HEK293T (cell line): ENCODE measurements around the gene MMP11.

ENCODE experiments used
- CTCF ChIA-PET: fragments of 350-600 bp; formaldehyde crosslinking; extraction: SDS; loops from one replicate; lab custom pipeline; 2021; ENCODE audit warnings: antibody characterized with exemption, inconsistent platforms; lab: Yijun Ruan, JAX
- POLR2A ChIA-PET: fragments of 350-600 bp; formaldehyde crosslinking; extraction: SDS; loops from one replicate; lab custom pipeline; 2020; ENCODE audit warnings: antibody characterized with exemption, inconsistent platforms; lab: Yijun Ruan, JAX
- DNase-seq: peaks from one replicate; pipeline ENCODE4 v3.0.0; 2012; ENCODE audit warnings: mixed read lengths; ENCODE audit errors: extremely low spot score
- ARNT ChIP-seq: fragments of 450-650 bp; IDR thresholded peaks from 2 replicates; pipeline ENCODE4 v1.6.1; 2017; ENCODE audit warnings: mild to moderate bottlenecking
- BHLHE40 ChIP-seq: fragments of 450-650 bp; IDR thresholded peaks from 2 replicates; pipeline ENCODE4 v1.6.1; 2016; ENCODE audit warnings: mild to moderate bottlenecking, moderate library complexity, borderline replicate concordance
- CTBP1 ChIP-seq: fragments of 450-650 bp; IDR thresholded peaks from 2 replicates; pipeline ENCODE4 v1.6.1; 2016; ENCODE audit warnings: borderline replicate concordance
- ELF4 ChIP-seq: fragments of 450-650 bp; IDR thresholded peaks from 2 replicates; pipeline ENCODE4 v1.6.1; 2017; ENCODE audit warnings: antibody characterized with exemption
- FOXA1 ChIP-seq: fragments of 450-650 bp; IDR thresholded peaks from 2 replicates; pipeline ENCODE4 v1.6.1; 2016; ENCODE audit warnings: mild to moderate bottlenecking
- FOXK2 ChIP-seq: fragments of 450-650 bp; IDR thresholded peaks from 2 replicates; pipeline ENCODE4 v1.6.1; 2016; ENCODE audit warnings: mild to moderate bottlenecking
- FOXM1 ChIP-seq: fragments of 450-650 bp; IDR thresholded peaks from 2 replicates; pipeline ENCODE4 v1.6.1; 2017; ENCODE audit warnings: mild to moderate bottlenecking, borderline replicate concordance
- HDGF ChIP-seq: fragments of 450-650 bp; IDR thresholded peaks from 2 replicates; pipeline ENCODE4 v1.6.1; 2017; ENCODE audit warnings: antibody characterized with exemption, borderline replicate concordance
- L3MBTL2 ChIP-seq: fragments of 450-650 bp; conservative IDR thresholded peaks from 2 replicates; pipeline ENCODE4 v1.6.1; 2016; ENCODE audit warnings: mild to moderate bottlenecking
- LEF1 ChIP-seq: fragments of 450-650 bp; IDR thresholded peaks from 2 replicates; pipeline ENCODE4 v1.6.1; 2017; ENCODE audit warnings: mild to moderate bottlenecking, borderline replicate concordance
- NFRKB ChIP-seq: fragments of 450-650 bp; IDR thresholded peaks from 2 replicates; pipeline ENCODE4 v1.6.1; 2016; ENCODE audit warnings: mild to moderate bottlenecking, moderate library complexity
- PKNOX1 ChIP-seq: fragments of 450-650 bp; IDR thresholded peaks from 2 replicates; pipeline ENCODE4 v1.6.1; 2016
- SP1 ChIP-seq: fragments of 450-650 bp; IDR thresholded peaks from 2 replicates; pipeline ENCODE4 v1.6.1; 2017
- SUZ12 ChIP-seq: fragments of 450-650 bp; IDR thresholded peaks from 2 replicates; pipeline ENCODE4 v1.6.1; 2016; ENCODE audit warnings: mild to moderate bottlenecking
- TARDBP ChIP-seq: fragments of 450-650 bp; IDR thresholded peaks from 2 replicates; pipeline ENCODE4 v1.6.1; 2016
- ZNF384 ChIP-seq: fragments of 450-650 bp; IDR thresholded peaks from 2 replicates; pipeline ENCODE4 v1.6.1; 2016

The MMP11 gene

GRCh38 chr22:23756891-23757290, 15.8 kb upstream of the MMP11 start:
- CTCF ChIA-PET: interaction anchor here (0.6 to 1.4 kb wide), 2 partner anchors 9 to 12 kb away, joined by 3 read pairs; no protein-coding TSS in a partner anchor
- POLR2A ChIA-PET: no interaction called here
- TF ChIP-seq ZNF384 (no peak), L3MBTL2 (no peak), ELF4 (no peak)
- no peak for DNase-seq

- POLR2A ChIA-PET: interaction anchor here (0.8 to 1.8 kb wide), 3 partner anchors 8 to 98 kb away, joined by 3 to 7 read pairs (median 5); partner anchors contain the start of genes CHCHD10, SLC2A11 and ZNF70
These were observed 13.1 kb upstream of the MMP11 start for GRCh38 chr22:23759566-23759965.

GRCh38 chr22:23760056-23760455, 12.6 kb upstream of the MMP11 start:
- POLR2A ChIA-PET: interaction anchor here (1.8 kb wide), 1 partner anchor 9 kb away, joined by 7 read pairs; the partner anchor contains the start of gene ZNF70
- TF ChIP-seq SP1 (no peak), CTBP1 (no peak), FOXA1 (no peak), ZNF384 (no peak), PKNOX1 (no peak), LEF1 (no peak), ELF4 (no peak), FOXM1 (no peak), BHLHE40 (no peak), TARDBP (no peak)
- no peak for DNase-seq
- CTCF ChIA-PET: interaction anchor here (1.2 kb wide), 1 partner anchor 8 kb away, joined by 3 read pairs; the partner anchor contains the start of gene CHCHD10

More at GRCh38 chr22:23759566-23759965, 13.1 kb upstream of the MMP11 start:
- CTCF ChIA-PET: interaction anchor here (0.7 to 1.2 kb wide), 2 partner anchors 8 to 115 kb away, joined by 3 to 5 read pairs; partner anchors contain the start of gene CHCHD10
- TF ChIP-seq NFRKB (no peak), FOXM1 (no peak), TARDBP (no peak), SUZ12 (no peak), CTBP1 (no peak), SP1 (no peak), HDGF (no peak), L3MBTL2 (no peak), ZNF384 (no peak), ARNT (no peak), LEF1 (no peak), FOXK2 (no peak)
- DNase-seq: no peak

- TF ChIP-seq HDGF (no peak), L3MBTL2 (no peak), FOXK2 (no peak), SP1 (no peak), CTBP1 (no peak), FOXA1 (no peak), LEF1 (no peak), SUZ12 (no peak), ZNF384 (no peak)
- DNase-seq: no peak
- ChIA-PET POLR2A (interaction anchor here (1.2 to 3.0 kb wide), 3 partner anchors 8 to 95 kb away, joined by 3 to 14 read pairs (median 8); partner anchors contain the start of genes SLC2A11 and ZNF70), CTCF (no interaction called here)
These were observed 9.6 kb upstream of the MMP11 start, which contains the start of gene C22orf15 for GRCh38 chr22:23762842-23763578. Gene C22orf15 (plus strand): TSS chr22:23762990. CDS start chr22:23763307, 317 bp downstream.

- TF ChIP-seq HDGF (no peak), FOXM1 (no peak), NFRKB (no peak), L3MBTL2 (no peak), BHLHE40 (no peak), TARDBP (no peak), SUZ12 (no peak), FOXA1 (no peak), ELF4 (no peak), LEF1 (no peak), FOXK2 (no peak), CTBP1 (no peak), ZNF384 (no peak), ARNT (no peak), PKNOX1 (no peak), SP1 (no peak)
- no peak for DNase-seq
- POLR2A ChIA-PET: interaction anchor here (1.2 to 3.0 kb wide), 3 partner anchors 8 to 94 kb away, joined by 3 to 14 read pairs (median 8); partner anchors contain the start of genes SLC2A11 and ZNF70
- CTCF ChIA-PET: no interaction called here
These were observed 9.1 kb upstream of the MMP11 start for GRCh38 chr22:23763579-23763945.

GRCh38 chr22:23763954-23764353, 8.7 kb upstream of the MMP11 start:
- POLR2A ChIA-PET: interaction anchor here (1.2 to 3.0 kb wide), 2 partner anchors 9 to 13 kb away, joined by 3 to 14 read pairs; partner anchors contain the start of gene ZNF70
- no peak for TF ChIP-seq FOXK2
- no peak for TF ChIP-seq SUZ12
- no peak for TF ChIP-seq ZNF384
- TF ChIP-seq SP1: no peak
- no peak for TF ChIP-seq L3MBTL2
- TF ChIP-seq TARDBP: no peak
- no peak for TF ChIP-seq LEF1
- no peak for TF ChIP-seq PKNOX1
- no peak for TF ChIP-seq CTBP1
- no peak for TF ChIP-seq FOXA1
- TF ChIP-seq ELF4: no peak
- no peak for TF ChIP-seq ARNT
- TF ChIP-seq HDGF: no peak
- TF ChIP-seq FOXM1: no peak
- no peak for TF ChIP-seq NFRKB
- TF ChIP-seq BHLHE40: no peak
- no peak for DNase-seq
- CTCF ChIA-PET: no interaction called here
